Melanocyte of skin (primary cell): Measurements from ENCODE around the gene ZCCHC24. TPM values are rescaled to one million over a fixed set of nuclear protein-coding genes. Genes with fewer than 3 reads are reported as not detected.

Experiments
- total RNA-seq, 2 donors: library from RNA; depleted of rRNA; stranded (reverse); fragments of >200 nt; gene quantifications; 2 replicates each; pipeline ENCODE4 v1.2.3, GENCODE V29; 2012

ZCCHC24 gene
- 10 to 100 TPM; 27.0 to 28.2 TPM for total RNA-seq

DNA sequence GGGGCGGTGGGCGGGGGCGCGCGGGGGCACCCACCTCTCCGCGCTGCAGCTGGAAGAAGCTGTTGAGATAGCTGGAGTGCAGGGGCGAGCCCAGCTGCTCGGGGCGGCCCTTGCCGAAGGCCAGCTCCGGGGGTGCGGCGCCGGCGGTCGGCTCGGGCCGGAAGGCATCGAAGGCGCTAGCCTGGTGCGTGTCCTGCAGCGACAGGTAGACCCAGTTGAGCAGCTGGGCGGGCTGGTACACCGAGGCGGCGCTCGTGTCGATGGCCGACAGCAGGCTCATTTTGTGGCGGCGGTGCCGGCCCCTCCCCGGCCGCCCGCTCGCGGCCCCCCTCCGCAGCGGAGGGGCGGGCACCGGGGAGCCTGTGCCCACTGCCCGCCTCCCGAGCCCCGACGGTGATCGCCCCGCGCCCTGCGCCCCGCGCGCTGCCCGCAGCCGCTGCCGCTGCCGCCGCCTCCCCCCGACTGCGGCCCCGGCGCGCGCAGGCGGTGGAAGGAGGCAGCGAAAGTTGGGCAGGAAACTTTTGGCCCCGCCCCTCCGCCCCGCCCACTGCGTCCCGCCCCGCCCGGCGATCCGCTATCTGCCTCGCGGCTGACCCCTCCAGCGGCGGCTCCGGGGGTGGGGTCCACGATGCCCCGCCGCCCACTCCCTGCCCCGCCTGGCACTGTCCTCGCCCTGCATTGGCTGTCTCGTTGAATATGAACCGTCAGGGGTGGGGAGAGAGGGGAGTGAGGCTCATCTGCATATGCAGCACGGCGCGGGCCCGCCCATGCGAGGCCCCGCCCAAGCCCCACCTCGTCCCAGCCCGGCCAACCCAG lies at the start of gene ZCCHC24:
Gene ZCCHC24 (minus strand): TSS at position 464 of the 816 bp plus-strand sequence. CDS start 184 bp downstream, at position 280.

DNA sequence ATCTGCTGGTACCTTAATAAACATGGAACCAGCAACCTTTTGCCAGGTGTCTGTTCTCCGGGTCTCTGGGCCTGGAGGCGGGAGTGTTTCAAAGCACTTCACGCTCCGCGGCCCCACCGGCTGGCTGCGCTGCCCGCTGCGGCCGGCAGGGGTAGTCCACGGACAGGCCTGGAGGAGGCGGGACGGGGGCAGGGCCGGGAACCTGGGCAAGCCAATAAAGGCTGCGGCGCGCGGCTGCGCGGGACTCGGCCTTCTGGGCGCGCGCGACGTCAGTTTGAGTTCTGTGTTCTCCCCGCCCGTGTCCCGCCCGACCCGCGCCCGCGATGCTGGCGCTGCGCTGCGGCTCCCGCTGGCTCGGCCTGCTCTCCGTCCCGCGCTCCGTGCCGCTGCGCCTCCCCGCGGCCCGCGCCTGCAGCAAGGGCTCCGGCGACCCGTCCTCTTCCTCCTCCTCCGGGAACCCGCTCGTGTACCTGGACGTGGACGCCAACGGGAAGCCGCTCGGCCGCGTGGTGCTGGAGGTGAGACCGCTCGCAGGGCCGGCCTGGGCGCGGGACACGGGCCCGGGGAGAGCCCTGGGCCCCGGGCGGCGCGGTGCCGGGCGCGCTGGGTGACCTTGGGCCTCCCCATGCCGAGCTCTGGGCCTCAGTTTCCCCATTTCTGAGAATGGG lies 98.1 kb downstream of the ZCCHC24 start, which contains the start of gene PPIF:
Gene PPIF (plus strand): TSS at position 244 of the 668 bp plus-strand sequence. CDS start 80 bp downstream, at position 324.

Other genes with a start within 250 kb of the ZCCHC24 start
- gene PPIF, start 98.2 kb downstream of the ZCCHC24 start, total RNA-seq, result 100 to 1,000 TPM in 1 of 2 donors, 10 to 100 TPM in 1; 61.6 to 122 TPM
- gene EIF5AL1, start 66.9 kb upstream of the ZCCHC24 start, total RNA-seq, result 1 to 10 TPM in 1 of 2 donors, under 1 TPM in 1; 1.00 to 1.0 TPM
- gene SFTPA2, start 114.8 kb upstream of the ZCCHC24 start, total RNA-seq, result not detected
- gene SFTPA1, start 165.3 kb upstream of the ZCCHC24 start, total RNA-seq, result not detected